CD4-positive, alpha-beta T cell treated with Interleukin-4 for 4 hours (primary cell): ENCODE results near the gene ROMO1.
"Not testable (repeated sequence)": the region's sequence is repeated elsewhere in the genome, so short reads cannot be mapped to it uniquely, and the experiment has no call there.

Experiments used
- DNase-seq: peaks from one replicate; pipeline ENCODE4 v3.0.0-alpha.2; 2020

The ROMO1 gene

GRCh38 chr20:35731862-35732643 lies 32.8 kb downstream of the ROMO1 start:
- DNase-seq: no peak

DNA sequence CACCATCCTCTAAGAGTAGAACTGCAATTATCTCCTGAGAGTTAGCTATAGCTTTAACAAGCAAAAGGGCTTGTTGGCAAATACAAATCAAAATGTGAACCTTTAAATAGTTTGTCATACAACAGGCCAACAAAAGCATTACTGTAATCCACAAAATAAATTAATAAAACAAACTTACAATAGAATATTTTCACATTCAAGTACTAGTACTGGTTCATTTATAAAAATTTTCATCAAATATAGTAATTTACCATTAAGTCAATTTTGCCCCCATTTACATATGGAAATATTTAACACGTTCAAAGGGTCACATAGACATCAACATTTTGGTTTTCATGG lies 33.4 kb downstream of the ROMO1 start:
- DNase-seq: no peak

- DNase-seq: no peak
Measured at GRCh38 chr20:35734374-35734773, 35.2 kb downstream of the ROMO1 start.

DNA sequence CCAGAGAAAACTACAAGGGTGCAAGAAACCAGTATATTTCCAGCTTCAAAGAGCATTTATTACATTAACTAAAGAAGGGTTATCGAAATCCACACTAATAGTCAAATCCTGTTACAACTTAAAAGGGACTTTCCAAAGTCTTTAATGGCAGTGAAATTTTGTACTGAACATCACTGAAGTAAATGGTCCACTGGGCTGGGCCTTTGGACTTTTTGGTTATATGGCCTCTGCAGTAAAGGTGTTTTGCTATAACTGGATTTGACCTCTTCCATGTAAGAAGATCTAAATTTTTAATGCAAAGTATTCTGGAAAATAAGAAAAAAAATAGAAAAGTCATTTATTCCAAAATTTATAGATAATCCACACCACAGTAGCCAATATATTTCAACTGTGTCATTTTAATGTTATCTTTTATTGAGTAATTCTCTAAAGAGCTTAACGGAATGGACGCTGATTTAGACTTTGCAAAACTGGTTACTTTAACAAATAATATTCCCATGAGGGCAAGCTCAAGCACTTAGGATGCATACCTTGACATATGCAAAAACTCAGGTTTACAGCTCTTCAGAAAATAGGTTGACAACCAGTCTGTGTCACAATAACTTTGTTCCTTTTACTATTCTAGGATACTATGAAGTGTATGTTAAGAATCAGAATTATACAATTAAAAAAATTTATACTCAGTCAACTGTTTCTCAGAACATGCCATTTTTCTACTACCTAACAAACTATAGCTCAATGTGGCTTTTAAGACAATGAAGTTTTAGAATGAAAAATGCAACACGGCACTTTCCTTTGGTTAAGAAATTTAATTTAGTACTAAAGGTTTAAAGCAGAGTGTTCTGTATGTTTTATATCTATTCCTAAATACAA lies 35.8 kb downstream of the ROMO1 start:
- DNase-seq: no peak

DNA sequence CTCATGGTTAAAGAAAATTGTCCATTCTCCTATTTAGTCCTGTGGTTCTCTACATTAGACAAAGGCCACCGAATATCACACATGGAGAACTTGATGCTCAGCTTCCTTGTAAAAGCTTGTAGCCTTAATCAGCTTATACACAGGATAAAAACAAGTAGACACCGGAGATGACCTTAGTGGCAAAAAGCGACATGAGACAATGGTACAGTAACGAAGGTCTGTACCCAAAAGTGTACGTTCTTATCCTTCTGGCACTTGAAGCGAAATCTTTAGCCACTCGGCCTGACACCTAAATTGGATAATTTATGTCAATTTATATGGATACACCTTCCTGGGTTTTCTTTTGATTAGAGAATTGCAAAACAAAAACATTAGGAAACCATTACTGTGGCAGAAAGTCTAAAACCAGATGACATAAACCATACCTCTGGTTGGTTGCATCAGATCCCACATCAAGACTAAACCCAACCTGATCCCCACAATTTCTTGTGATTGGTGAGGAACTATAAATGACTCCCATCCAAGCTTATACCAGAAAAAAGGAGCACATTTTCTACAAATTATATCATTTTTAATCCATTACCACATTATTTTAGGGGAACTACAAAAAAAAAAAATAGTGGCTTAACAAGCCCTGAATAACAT lies 36.7 kb downstream of the ROMO1 start:
- DNase-seq: no peak

DNA sequence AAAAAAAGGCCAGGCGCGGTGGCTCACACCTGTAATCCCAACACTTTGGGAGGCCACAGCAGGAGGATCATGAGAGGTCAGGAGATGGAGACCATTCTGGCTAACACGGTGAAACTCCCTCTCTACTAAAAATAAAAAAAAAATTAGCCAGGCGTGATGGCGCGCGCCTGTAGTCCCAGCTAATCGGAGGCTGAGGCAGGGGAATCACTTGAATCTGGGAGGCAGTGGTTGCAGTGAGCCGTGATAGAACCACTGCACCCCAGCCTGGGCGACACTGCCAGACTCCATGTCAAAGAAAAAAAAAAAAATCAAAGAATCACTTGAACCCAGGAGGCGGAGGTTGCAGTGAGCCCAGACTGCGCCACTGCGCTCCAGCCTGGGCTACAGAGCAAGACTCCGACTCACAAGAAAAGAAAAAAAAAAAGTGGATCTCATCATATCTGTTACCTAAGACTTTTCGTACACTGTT lies 38.7 kb downstream of the ROMO1 start:
- no peak for DNase-seq

GRCh38 chr20:35738410-35739179 lies 39.4 kb downstream of the ROMO1 start:
- DNase-seq: no peak

- DNase-seq: peak; percentile 52
Measured at GRCh38 chr20:35739294-35740163, 40.3 kb downstream of the ROMO1 start.

DNA sequence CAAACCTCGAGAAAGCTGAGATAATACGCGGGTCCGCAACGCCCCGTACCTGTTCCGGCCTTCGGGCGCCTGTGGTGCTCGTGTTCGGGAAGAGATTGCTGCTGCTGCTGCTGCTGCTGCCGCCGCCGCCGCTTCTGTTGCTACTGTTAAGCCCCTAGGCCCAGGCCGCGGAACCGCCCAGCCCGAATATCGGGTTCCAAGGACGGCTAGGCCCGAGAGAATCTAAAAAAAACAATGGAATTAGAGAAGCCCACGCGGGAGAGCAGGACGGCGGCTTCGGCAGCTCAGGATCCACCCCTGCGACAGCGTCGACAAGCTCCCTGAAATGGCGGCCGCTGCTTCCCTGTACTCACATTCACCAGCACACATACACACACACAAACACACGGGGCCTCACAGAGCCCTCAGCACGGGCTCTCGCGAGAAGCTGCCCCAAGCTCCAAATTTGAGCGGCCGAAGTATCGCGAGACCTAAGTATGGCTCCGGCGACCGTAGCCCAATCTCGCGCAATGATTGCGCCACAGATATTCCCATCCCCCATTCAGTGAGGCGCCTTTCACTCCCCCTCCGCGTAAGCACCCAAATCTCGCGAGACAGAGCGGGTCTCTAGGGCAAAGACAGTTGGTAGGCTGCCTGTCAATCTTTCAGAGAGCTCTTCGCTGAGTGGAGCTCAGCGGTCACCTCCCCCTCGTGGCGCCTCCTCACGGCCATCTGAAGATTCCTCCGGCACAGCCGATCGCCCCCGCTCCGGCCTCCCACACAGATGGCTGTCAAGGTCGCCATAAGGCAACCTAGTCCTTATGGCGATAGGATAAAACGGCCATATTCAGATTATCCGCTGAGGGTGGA lies 42.9 kb downstream of the ROMO1 start, which contains the start of gene RBM39:
Gene RBM39 (minus strand): TSS at position 369 of the 849 bp plus-strand sequence. CDS start 1,386 bp downstream, outside the sequence.
- peak; percentile 100 for DNase-seq

DNA sequence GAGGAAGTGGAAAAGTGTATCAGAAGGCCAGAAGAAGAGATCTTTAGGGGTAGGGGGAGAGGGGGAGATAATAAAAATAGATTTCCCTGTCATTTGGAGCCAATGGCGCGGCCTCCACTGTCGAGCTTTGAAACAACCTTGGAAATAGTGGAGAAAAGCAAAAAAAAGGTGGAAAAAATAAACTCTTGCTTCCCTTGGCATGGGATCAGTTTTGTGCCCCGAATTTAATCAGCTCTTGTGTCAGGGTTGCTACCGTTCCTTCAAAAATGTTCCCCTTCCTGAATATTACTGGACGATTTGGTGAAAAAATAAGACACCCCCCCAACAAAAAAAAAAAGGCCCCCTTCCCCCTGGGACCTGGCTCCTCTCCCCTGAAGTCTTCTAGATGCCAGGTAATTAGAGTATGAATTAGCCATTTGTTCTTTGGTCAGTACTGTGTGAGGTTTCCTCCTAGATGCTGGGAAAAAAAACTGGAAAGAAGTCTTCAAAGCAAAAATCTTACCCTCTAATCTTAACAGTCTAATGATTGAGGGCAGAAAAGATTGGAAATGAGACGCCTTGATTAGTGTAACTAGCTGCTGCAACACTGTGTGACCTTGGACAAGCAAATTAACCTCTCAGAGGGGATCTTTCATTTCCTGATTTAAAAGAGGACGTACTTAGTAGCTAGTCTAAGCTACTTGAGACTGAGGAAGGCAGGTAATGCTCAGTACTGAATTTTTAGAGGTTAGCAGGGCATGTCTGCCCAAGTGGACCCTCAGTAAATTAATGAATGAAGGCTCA lies 43.7 kb downstream of the ROMO1 start:
- DNase-seq: peak; percentile 42

DNA sequence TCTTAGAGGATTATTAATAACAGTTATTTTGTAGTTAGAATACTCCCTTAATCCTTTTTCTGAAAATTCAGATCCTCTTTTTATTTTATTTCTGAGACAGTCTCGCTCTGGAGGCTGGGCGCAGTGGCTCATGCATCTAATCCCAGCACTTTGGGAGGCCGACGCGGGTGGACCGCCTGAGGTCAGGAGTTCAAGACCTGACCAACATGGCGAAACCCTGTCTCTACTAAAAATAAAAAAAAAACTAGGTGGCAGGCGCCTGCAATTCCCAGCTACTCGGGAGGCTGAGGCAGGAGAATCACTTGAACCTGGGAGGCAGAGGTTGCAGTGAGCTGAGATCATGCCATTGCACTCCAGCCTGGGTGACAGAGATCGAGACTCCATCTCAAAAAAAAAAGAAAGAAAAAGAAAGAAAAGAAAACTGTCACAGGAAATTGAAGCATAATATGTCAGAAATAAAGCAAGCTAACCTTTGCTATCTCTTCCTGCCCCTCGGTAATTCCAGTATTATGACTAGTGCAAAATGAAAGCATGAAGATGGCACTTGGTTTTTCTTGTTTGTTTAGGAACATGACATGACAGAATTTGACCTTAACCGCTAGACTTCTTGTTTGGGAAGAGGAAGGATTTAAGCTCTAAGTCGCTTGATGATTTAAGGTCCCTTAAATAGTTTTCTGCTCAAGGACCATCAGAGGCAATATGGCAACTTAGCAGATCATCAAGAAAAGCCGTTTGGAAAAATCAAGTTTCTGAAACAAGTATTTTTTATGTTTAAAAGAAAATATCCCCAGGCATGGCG lies 44.7 kb downstream of the ROMO1 start:
- DNase-seq: peak; percentile 30

GRCh38 chr20:35744492-35744841 lies 45.3 kb downstream of the ROMO1 start:
- DNase-seq: not testable (repeated sequence)
